ENCODE measurements around the gene GOLGA6C.
"Not testable (repeated sequence)": the region's sequence is repeated elsewhere in the genome, so short reads cannot be mapped to it uniquely, and the experiment has no call there.

- TF ChIP-seq, protein P1, sequence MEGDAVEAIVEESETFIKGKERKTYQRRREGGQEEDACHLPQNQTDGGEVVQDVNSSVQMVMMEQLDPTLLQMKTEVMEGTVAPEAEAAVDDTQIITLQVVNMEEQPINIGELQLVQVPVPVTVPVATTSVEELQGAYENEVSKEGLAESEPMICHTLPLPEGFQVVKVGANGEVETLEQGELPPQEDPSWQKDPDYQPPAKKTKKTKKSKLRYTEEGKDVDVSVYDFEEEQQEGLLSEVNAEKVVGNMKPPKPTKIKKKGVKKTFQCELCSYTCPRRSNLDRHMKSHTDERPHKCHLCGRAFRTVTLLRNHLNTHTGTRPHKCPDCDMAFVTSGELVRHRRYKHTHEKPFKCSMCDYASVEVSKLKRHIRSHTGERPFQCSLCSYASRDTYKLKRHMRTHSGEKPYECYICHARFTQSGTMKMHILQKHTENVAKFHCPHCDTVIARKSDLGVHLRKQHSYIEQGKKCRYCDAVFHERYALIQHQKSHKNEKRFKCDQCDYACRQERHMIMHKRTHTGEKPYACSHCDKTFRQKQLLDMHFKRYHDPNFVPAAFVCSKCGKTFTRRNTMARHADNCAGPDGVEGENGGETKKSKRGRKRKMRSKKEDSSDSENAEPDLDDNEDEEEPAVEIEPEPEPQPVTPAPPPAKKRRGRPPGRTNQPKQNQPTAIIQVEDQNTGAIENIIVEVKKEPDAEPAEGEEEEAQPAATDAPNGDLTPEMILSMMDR (IDR thresholded peaks at IDR 0.05): not testable (repeated sequence)
- not testable (repeated sequence) for TF ChIP-seq EP300 (IDR thresholded peaks at IDR 0.05; ENCODE audit: low read depth); POLR2AphosphoS5 (IDR thresholded peaks at IDR 0.05)
Measured at GRCh38 chr15:75248991-75249390, 9.1 kb upstream of the GOLGA6C start.
